ENCODE data around the gene PVR.

DNA sequence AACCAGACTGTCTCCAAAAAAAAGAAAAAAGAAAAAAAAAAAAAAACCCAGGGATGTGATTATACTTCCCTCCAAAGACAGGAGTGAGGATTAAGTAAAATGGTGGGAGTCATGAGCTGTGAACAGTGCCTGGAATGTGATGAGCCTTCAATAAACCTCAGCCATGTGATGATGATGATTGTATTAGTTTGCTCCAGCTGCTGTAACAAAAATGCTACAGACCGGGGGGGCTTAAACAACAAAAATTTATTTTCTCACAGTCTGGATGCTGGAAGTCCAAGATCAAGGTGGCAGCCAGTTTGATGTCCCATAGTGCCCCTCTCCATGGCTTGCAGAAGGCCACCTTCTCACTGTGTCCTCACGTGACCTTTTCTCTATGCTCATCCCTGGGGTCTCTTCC is 8.9 kb upstream of the PVR start:
- TF ChIP-seq, protein P1, sequence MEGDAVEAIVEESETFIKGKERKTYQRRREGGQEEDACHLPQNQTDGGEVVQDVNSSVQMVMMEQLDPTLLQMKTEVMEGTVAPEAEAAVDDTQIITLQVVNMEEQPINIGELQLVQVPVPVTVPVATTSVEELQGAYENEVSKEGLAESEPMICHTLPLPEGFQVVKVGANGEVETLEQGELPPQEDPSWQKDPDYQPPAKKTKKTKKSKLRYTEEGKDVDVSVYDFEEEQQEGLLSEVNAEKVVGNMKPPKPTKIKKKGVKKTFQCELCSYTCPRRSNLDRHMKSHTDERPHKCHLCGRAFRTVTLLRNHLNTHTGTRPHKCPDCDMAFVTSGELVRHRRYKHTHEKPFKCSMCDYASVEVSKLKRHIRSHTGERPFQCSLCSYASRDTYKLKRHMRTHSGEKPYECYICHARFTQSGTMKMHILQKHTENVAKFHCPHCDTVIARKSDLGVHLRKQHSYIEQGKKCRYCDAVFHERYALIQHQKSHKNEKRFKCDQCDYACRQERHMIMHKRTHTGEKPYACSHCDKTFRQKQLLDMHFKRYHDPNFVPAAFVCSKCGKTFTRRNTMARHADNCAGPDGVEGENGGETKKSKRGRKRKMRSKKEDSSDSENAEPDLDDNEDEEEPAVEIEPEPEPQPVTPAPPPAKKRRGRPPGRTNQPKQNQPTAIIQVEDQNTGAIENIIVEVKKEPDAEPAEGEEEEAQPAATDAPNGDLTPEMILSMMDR (IDR thresholded peaks at IDR 0.05; ENCODE audit: borderline replicate concordance, extremely low read depth, low read length, poor library complexity, severe bottlenecking) = no peak
- no peak for TF ChIP-seq EZH2 (IDR thresholded peaks at IDR 0.05; ENCODE audit: borderline replicate concordance, low read depth, low read length, severe bottlenecking)

Measured in DND-41 (cell line).